HG02981 (cell line): ENCODE data around the gene MYEF2.

Source experiments
- ATAC-seq: cut with Tn5 transposase; IDR thresholded peaks from one replicate; pipeline ENCODE4 v1.9.1; 2021; ENCODE audit warnings: mild to moderate bottlenecking, moderate library complexity; ENCODE audit not compliant: unreplicated experiment

The MYEF2 gene

GRCh38 chr15:48089702-48090101 is 88.4 kb downstream of the MYEF2 start:
- no peak for ATAC-seq

GRCh38 chr15:48087844-48088243 is 90.3 kb downstream of the MYEF2 start:
- ATAC-seq: no peak

- no peak for ATAC-seq
Measured at GRCh38 chr15:48086576-48086975, 91.5 kb downstream of the MYEF2 start.

- no peak for ATAC-seq
Measured at GRCh38 chr15:48086133-48086532, 92.0 kb downstream of the MYEF2 start.

- no peak for ATAC-seq
Measured at GRCh38 chr15:48085591-48085930, 92.5 kb downstream of the MYEF2 start.

- no peak for ATAC-seq
Measured at GRCh38 chr15:48084759-48085590, 93.1 kb downstream of the MYEF2 start.
